Measurements from ENCODE around the gene KCTD8.

DNA sequence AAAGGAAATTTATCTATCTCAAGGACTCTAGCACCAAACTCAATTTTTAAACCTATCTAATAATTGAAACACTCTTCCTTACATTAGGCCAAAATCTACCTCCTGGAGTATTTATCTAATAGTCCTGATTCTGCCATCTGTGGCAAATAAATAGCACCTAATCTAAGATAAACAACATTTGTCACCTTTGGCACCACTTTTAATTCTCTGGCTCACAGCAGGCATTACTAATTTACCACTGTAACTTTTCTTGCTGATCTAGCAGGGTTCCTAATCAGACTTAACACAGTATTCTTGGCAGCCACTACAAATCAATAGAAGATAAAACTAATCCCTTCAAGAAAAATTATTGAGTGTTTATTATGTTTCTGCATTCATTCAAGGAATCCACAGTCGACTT is 161.1 kb downstream of the KCTD8 start:
- no peak for TF ChIP-seq POLR2A (IDR thresholded peaks at IDR 0.05)
- TF ChIP-seq, protein P1, sequence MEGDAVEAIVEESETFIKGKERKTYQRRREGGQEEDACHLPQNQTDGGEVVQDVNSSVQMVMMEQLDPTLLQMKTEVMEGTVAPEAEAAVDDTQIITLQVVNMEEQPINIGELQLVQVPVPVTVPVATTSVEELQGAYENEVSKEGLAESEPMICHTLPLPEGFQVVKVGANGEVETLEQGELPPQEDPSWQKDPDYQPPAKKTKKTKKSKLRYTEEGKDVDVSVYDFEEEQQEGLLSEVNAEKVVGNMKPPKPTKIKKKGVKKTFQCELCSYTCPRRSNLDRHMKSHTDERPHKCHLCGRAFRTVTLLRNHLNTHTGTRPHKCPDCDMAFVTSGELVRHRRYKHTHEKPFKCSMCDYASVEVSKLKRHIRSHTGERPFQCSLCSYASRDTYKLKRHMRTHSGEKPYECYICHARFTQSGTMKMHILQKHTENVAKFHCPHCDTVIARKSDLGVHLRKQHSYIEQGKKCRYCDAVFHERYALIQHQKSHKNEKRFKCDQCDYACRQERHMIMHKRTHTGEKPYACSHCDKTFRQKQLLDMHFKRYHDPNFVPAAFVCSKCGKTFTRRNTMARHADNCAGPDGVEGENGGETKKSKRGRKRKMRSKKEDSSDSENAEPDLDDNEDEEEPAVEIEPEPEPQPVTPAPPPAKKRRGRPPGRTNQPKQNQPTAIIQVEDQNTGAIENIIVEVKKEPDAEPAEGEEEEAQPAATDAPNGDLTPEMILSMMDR (IDR thresholded peaks at IDR 0.05), result no peak

All from adrenal gland (tissue), 5 donors.